GM19193 (cell line): ENCODE data around the gene NTN3.

Source experiments
- POLR2A ChIP-seq: IDR thresholded peaks from 4 replicates; pipeline ENCODE4 v1.6.1; 2011; ENCODE audit not compliant: insufficient read depth, insufficient read length; ENCODE audit errors: extremely low read depth

Gene NTN3

GRCh38 chr16:2478279-2478678 lies 7.2 kb downstream of the NTN3 start:
- TF ChIP-seq POLR2A, result no peak

- no peak for TF ChIP-seq POLR2A
These were observed 9.9 kb downstream of the NTN3 start for GRCh38 chr16:2480948-2481347.

- no peak for TF ChIP-seq POLR2A
These were observed 10.6 kb downstream of the NTN3 start for GRCh38 chr16:2481676-2482075.

GRCh38 chr16:2482249-2482648 lies 11.2 kb downstream of the NTN3 start:
- TF ChIP-seq POLR2A, result no peak

GRCh38 chr16:2482708-2483534 lies 11.8 kb downstream of the NTN3 start:
- no peak for TF ChIP-seq POLR2A

- TF ChIP-seq POLR2A, result no peak
These were observed 13.1 kb downstream of the NTN3 start for GRCh38 chr16:2483939-2484897.

- TF ChIP-seq POLR2A, result no peak
These were observed 13.9 kb downstream of the NTN3 start for GRCh38 chr16:2484898-2485508.

- no peak for TF ChIP-seq POLR2A
These were observed 14.9 kb downstream of the NTN3 start for GRCh38 chr16:2485811-2486507.

GRCh38 chr16:2486645-2487516 lies 15.8 kb downstream of the NTN3 start:
- TF ChIP-seq POLR2A, result no peak

- TF ChIP-seq POLR2A, result no peak
These were observed 16.4 kb downstream of the NTN3 start for GRCh38 chr16:2487517-2487842.

- no peak for TF ChIP-seq POLR2A
These were observed 16.9 kb downstream of the NTN3 start for GRCh38 chr16:2487903-2488531.

GRCh38 chr16:2489581-2489980 lies 18.5 kb downstream of the NTN3 start:
- TF ChIP-seq POLR2A, result no peak
